GM19372 (cell line): Measurements from ENCODE around the gene PPFIBP2.

ENCODE experiments used
- ATAC-seq: cut with Tn5 transposase; IDR thresholded peaks from one replicate; pipeline ENCODE4 v1.9.1; 2021; ENCODE audit warnings: mild to moderate bottlenecking, low read depth, moderate library complexity; ENCODE audit not compliant: unreplicated experiment

PPFIBP2 gene

DNA sequence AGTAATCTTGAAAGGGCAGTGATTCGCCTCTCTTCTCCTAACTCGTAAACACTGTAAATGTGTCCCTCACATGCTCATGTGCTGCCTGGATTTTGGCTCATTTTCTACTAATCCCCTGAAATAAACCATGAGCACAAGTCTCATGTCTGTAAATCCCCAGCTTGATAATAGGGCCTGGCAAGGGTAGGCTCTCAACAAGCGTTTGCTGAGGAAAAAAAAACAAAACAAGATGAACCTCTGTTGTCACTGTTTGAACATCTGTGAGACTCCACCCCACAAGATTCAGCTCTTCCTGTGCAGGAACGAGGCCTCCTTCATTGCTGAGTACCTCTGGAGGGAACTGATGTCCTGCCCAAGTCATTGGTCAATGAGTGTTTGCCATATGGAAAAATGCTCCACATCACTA lies 164.0 kb downstream of the PPFIBP2 start:
- no peak for ATAC-seq

DNA sequence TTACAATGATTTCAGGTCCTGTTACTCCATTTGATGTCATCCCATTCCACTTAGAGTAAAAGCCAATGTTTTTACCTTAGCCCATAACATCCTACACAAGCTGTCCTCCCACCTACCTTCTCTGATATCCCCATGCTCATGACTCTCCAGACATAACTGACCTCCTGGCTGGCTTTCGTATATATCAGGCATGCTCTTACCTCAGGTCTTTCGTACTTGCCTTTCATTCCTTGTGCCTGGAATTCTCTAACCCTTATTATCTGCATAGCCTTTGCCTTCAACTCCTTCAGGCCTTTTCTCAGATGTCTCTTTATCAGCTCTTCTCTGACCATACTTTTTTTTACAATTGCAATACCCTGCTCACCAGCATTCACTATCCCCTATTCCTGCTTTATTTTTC lies 169.8 kb downstream of the PPFIBP2 start:
- ATAC-seq: no peak

DNA sequence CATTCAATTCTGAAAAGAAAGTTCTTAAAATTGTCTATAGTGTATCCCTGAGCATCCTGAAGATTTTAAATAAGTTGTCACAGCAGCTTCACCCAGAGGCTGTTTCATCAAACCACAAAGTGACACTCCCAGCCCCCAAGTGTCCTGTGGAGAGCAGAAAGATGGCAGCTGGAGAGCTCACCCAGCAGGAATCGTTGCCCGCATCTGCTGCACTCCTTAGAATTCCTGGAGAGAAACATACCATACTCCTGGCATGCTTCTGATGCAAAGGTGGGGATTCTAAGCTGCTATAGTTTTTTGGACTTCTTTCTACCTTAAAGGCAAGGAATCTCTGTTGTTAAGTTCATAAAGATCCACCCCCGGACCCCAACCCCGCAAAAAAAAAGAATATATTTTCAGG lies 173.0 kb downstream of the PPFIBP2 start:
- ATAC-seq: no peak

DNA sequence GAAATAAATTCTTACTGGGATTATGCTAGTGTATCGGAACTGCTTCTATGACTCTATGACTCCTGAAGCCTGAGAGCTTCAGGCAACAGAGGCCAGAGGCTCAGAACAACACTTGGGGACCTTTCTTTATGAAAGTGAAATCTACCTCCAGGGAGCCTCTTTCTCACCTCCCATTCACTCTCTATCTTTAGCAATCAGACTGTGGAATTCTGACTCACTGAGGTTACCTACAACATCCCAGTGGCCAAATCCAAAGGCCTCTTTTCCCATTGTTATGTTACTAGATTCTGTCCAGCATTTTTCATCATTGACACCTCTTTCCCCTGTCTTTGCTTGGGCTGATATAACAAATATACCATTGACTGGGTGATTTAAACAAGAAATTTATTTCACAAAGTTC lies 173.6 kb downstream of the PPFIBP2 start:
- ATAC-seq: no peak

DNA sequence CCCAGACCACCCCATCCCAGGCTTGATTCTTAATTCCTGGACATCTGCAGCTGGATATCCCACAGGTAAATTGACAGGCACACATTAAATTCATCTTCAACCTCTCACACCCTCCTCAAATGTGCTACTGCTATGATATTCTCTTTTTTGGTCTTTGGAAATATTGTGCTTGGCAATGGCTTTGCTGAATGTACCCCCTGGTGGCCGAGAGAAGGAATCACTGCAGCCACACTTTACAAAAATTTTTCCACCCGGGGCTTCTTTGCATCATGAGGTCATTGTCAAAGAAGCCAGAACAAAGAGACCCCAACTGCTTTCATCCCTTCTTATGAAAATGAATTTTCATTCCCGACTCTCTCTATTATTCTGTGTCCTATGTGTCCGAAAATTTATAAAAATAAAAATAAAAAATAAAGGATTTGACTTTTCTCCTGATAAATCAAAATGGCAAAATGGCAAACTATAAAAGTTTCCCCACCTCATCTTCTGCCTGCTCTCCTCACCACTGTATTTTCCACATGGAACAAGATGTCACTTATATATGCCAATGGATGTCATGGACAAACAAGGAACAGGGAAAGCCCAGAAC lies 174.5 kb downstream of the PPFIBP2 start:
- ATAC-seq: peak; percentile 87

DNA sequence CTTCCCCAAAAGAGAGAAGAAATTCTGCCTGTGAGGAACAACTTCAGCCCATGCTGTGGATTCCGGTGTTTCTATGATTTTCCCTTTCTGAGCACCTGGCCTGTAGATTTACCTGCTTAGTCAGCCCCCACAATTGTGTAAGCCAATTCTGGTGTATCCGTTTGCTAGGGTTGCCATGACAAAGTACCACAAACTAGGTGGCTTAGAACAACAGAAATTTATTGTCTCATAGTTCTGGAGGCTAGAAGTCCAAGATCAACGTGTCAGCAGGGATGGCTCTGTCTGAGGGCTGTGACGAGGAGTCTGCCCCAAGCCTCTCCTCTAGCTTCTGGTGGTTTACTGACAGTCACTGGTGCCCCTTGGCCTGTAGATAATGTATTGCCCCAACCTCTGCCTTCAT lies 175.4 kb downstream of the PPFIBP2 start:
- no peak for ATAC-seq

DNA sequence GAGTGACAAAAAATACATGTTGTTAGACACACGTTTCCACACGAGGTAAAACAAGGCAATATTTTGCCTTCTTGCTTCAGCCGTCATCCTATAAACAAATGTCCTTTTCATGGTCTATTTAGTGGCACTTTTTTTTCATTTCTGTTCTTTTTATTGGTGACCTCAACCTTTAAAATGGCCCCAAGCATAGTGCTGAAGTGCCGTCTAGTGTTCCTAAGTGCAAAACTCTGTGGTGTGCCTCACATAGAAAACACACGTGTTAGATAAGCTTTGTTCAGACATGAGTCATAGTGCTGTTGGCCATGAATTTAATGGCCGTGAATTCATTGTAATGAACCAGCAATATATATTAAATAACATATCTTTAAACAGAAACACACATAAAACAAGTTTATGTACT lies 176.8 kb downstream of the PPFIBP2 start:
- ATAC-seq: no peak

DNA sequence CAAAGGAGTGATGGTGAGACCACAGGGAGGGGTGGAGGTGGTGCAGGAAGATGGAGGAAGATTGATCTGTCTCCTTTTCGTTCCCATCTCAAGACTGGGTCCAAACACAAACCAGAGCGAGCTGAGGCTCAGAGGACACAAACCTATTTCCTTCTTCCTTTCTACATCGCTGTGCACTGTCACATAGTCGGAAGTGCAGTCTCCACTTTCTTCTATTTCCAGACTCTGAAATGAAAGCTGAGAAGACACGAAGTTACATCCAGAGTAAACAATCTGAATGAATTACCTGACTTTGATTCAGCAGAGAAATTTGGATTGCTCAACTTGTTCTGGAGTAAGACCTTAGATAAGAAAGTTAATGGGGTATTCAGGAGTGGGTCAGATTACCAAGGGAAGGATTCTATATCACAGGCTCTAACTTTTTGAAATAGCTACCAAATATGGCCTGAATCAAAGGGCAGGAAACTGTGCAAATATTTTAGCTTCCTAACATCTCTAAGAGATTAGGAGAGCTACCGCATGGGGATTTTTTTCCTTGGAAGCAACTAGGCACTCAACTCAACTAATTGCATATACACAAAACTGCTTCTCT lies 178.1 kb downstream of the PPFIBP2 start:
- no peak for ATAC-seq

DNA sequence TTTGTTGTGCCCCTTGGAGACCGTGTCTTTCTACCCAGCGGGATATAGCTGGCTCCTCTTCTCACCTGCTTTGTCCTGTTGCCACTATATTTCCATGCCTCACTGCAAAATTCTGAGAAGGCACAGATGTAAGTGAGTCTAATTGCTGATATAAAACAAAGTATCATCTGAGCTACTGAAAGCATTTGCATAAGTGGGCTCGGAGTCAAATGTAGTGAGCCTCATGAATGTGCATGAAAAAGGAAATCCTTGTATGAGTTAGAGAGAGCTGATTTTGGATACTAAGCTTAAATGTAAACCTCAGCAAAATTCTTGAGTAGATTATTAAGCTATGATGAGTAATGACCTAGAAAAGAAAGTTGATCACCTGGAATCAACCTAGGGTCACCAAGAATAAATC lies 178.6 kb downstream of the PPFIBP2 start:
- ATAC-seq: no peak

DNA sequence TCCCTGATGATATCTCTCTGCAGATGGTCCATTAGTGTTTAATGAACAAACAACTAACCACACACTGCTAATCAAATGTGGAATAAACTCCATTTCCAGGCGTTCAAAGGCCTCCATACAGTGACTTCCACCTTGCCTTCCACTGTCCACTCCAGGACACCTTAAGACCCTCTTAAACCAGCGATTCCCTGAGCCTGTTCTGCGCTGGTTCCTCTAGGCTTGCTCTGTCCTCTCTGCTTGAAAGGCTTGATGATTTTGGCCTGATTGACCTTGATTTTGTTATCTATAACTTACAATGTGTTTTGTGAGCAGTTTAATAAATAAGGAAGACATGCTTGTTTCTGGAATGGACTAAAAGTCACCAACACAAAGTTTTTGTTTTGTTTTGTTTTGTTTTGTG lies 180.4 kb downstream of the PPFIBP2 start:
- ATAC-seq: no peak

DNA sequence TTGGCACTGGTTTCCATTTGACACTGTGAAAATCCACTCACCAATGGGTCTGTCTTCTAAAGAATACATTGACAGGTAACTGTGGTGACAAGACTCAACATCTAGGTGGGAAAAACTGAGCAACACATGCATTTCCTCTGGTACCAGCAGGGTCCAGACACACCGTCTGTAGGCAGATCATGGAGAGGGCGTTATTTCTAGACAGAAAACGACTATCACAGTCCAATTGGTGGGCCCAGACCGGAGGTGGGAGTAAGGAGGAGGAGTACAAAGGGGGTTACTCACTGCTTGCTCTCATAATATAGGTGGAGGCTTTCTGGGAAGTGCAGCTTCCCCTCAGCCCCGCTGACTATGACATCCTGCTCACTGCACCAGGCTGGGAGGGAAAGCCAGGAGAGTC lies 182.6 kb downstream of the PPFIBP2 start:
- ATAC-seq: no peak
